Astrocyte (in vitro differentiated cells and primary cell): ENCODE data around the gene TNRC6A. TPM values are rescaled to one million over a fixed set of nuclear protein-coding genes. Genes with fewer than 3 reads are reported as not detected.

Experiments used
- DNase-seq: peaks from one replicate; pipeline ENCODE4 v3.0.0-alpha.2; 2010; ENCODE audit warnings: low read depth
- FAIRE-seq: peaks from 2 replicates; lab custom pipeline; 2011; peaks lifted over from hg19 to GRCh38; lab: Jason Lieb, UNC
- H2AFZ ChIP-seq: 2 replicates; pipeline ENCODE4 v1.6.0; 2012; ENCODE audit warnings: low read depth, low read length, inconsistent platforms
- H3K27ac ChIP-seq: 2 replicates; pipeline ENCODE4 v1.5.1; 2011; ENCODE audit warnings: low read depth, low read length, inconsistent platforms
- H3K27me3 ChIP-seq: 2 replicates; pipeline ENCODE4 v1.6.0; 2011; ENCODE audit warnings: low read length, inconsistent platforms; ENCODE audit not compliant: insufficient read depth
- H3K36me3 ChIP-seq: 2 replicates; pipeline ENCODE4 v1.5.1; 2011; ENCODE audit warnings: low read length, inconsistent platforms; ENCODE audit not compliant: insufficient read depth
- H3K4me1 ChIP-seq: 2 replicates; pipeline ENCODE4 v1.5.1; 2011; ENCODE audit warnings: low read length, inconsistent platforms; ENCODE audit not compliant: insufficient read depth
- H3K4me2 ChIP-seq: 2 replicates; pipeline ENCODE4 v1.6.0; 2012; ENCODE audit warnings: low read length, inconsistent platforms
- H3K4me3 ChIP-seq: 2 replicates; pipeline ENCODE4 v1.5.1; 2011; ENCODE audit warnings: low read depth, mild to moderate bottlenecking, low read length, inconsistent platforms; ENCODE audit not compliant: insufficient read depth
- H3K79me2 ChIP-seq: 2 replicates; pipeline ENCODE4 v1.6.0; 2012; ENCODE audit warnings: mild to moderate bottlenecking, low read length, inconsistent platforms; ENCODE audit not compliant: insufficient read depth
- H3K9ac ChIP-seq: 2 replicates; pipeline ENCODE4 v1.6.0; 2012; ENCODE audit warnings: mild to moderate bottlenecking, low read length, inconsistent platforms
- H3K9me3 ChIP-seq: 2 replicates; pipeline ENCODE4 v1.5.1; 2012; ENCODE audit warnings: low read depth, mild to moderate bottlenecking, low read length, inconsistent platforms; ENCODE audit not compliant: insufficient read depth
- H4K20me1 ChIP-seq: 2 replicates; pipeline ENCODE4 v1.6.0; 2012; ENCODE audit warnings: low read length, inconsistent platforms; ENCODE audit not compliant: insufficient read depth
- H3K27ac Mint-ChIP-seq: one replicate; pipeline ENCODE4 v1.8.0; 2021; ENCODE audit warnings: mild to moderate bottlenecking, mixed read lengths; ENCODE audit not compliant: unreplicated experiment
- H3K27me3 Mint-ChIP-seq: one replicate; pipeline ENCODE4 v1.8.0; 2021; ENCODE audit warnings: low read depth, mixed read lengths; ENCODE audit not compliant: unreplicated experiment
- H3K36me3 Mint-ChIP-seq: one replicate; pipeline ENCODE4 v1.8.0; 2021; ENCODE audit warnings: low read depth, mixed read lengths; ENCODE audit not compliant: unreplicated experiment
- H3K4me1 Mint-ChIP-seq: one replicate; pipeline ENCODE4 v1.8.0; 2021; ENCODE audit warnings: low read depth, mixed read lengths; ENCODE audit not compliant: unreplicated experiment
- H3K4me3 Mint-ChIP-seq: one replicate; pipeline ENCODE4 v1.8.0; 2021; ENCODE audit warnings: mild to moderate bottlenecking, moderate library complexity, mixed read lengths; ENCODE audit not compliant: unreplicated experiment
- H3K9me3 Mint-ChIP-seq: one replicate; pipeline ENCODE4 v1.8.0; 2021; ENCODE audit warnings: mild to moderate bottlenecking, mixed read lengths; ENCODE audit not compliant: unreplicated experiment
- CTCF ChIP-seq: IDR thresholded peaks from 2 replicates; pipeline ENCODE4 v1.5.1; 2011; ENCODE audit warnings: low read depth, mild to moderate bottlenecking, inconsistent platforms, low read length, moderate library complexity; ENCODE audit not compliant: insufficient read depth
- EZH2 ChIP-seq: IDR thresholded peaks from 2 replicates; pipeline ENCODE4 v1.6.1; 2012; ENCODE audit warnings: mild to moderate bottlenecking, low read length, inconsistent platforms; ENCODE audit not compliant: insufficient read depth
- total RNA-seq: library from RNA; stranded (reverse); gene quantifications from 2 replicates; pipeline ENCODE4 v1.2.1, GENCODE V29; 2021

Gene TNRC6A
- total RNA-seq, 1 donor from 2014 or later: 51.1 TPM

DNA sequence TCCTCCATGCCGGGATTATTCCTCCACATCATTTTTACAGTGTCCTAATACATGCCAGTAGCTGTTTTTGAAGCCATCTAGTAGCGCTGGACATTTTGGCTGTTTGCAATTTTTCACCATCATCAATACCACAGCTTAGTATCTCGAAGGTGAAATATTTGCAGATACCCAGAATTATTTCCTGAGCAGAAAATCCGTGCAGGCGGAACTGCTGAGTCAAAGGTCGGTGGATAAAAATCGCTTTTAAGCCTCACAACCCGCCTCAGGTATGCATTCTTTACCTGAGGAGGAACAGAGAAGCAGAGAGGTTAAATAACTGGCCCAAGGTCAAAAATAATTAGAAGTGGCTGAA, 584 bp upstream of the TNRC6A start:
- Histone ChIP-seq H3K4me3 (peak overlapping the region; percentile 93), H3K36me3 (peaks cover 13% of the 10 kb centered on the region), H3K4me2 (peak overlapping the region; percentile 85), H3K27me3 (no peaks in the 10 kb centered on the region), H2AFZ (peak overlapping the region; percentile 83), H3K79me2 (peaks cover 38% of the 10 kb centered on the region), H4K20me1 (peaks cover 36% of the 10 kb centered on the region), H3K4me1 (peaks cover 15% of the 10 kb centered on the region), H3K9ac (peak overlapping the region; percentile 94), H3K27ac (peak overlapping the region; percentile 90), H3K9me3 (no peaks in the 10 kb centered on the region)
- Mint-ChIP-seq H3K4me3 (peak overlapping the region; percentile 92), H3K9me3 (no peaks in the 10 kb centered on the region), H3K27ac (peak overlapping the region; percentile 87), H3K27me3 (no peaks in the 10 kb centered on the region), H3K4me1 (peaks cover 16% of the 10 kb centered on the region), H3K36me3 (peaks cover 6% of the 10 kb centered on the region)
- no peak for TF ChIP-seq CTCF
- no peak for TF ChIP-seq EZH2
- DNase-seq (no peak), FAIRE-seq (no peak)

- H3K4me2 ChIP-seq: peak overlapping the region; percentile 94
- peaks cover 16% of the 10 kb centered on the region for H3K4me1 Mint-ChIP-seq
- peak overlapping the region; percentile 98 for H3K4me3 Mint-ChIP-seq
- H3K4me1 ChIP-seq: peaks cover 15% of the 10 kb centered on the region
- H3K27me3 Mint-ChIP-seq: no peaks in the 10 kb centered on the region
- H4K20me1 ChIP-seq: peaks cover 50% of the 10 kb centered on the region
- no peaks in the 10 kb centered on the region for H3K9me3 ChIP-seq
- peak overlapping the region; percentile 73 for H2AFZ ChIP-seq
- no peak for TF ChIP-seq EZH2
- no peak for TF ChIP-seq CTCF
- H3K9ac ChIP-seq: peak overlapping the region; percentile 94
- no peaks in the 10 kb centered on the region for H3K27me3 ChIP-seq
- FAIRE-seq (no peak), DNase-seq (no peak)
- peaks cover 52% of the 10 kb centered on the region for H3K79me2 ChIP-seq
- H3K36me3 Mint-ChIP-seq: peaks cover 6% of the 10 kb centered on the region
- H3K27ac ChIP-seq: peak overlapping the region; percentile 90
- H3K9me3 Mint-ChIP-seq: no peaks in the 10 kb centered on the region
- H3K36me3 ChIP-seq: peaks cover 13% of the 10 kb centered on the region
- H3K4me3 ChIP-seq: peak overlapping the region; percentile 93
- H3K27ac Mint-ChIP-seq: peak overlapping the region; percentile 98
These were observed 732 bp downstream of the TNRC6A start for GRCh38 chr16:24729951-24730815.

DNA sequence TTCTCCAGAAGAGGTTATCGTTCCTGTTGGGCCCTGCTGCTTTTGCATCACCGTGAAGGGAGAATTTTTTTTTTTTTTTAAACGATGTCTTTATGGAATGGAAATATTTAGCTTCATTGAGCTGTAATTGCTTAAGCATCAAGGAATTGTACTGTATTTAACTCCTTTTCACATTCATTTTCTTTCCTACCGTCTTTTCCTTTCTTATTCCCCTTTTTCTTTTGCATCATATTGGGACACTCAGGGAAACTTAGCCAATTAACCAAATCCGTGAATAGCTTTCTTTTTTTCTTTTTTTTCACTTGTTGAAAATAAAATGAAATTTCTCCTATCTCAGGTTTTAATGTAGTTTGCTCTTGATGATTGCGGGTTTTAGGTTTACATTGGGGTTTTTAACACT, 1.5 kb downstream of the TNRC6A start:
- Mint-ChIP-seq H3K4me1 (peaks cover 16% of the 10 kb centered on the region), H3K27ac (peak overlapping the region; percentile 79)

More for the DNA sequence above, 1.5 kb downstream of the TNRC6A start:
- no peaks in the 10 kb centered on the region for H3K27me3 ChIP-seq
- H3K36me3 ChIP-seq: peaks cover 13% of the 10 kb centered on the region
- FAIRE-seq (no peak), DNase-seq (no peak)
- peaks cover 56% of the 10 kb centered on the region for H4K20me1 ChIP-seq
- H3K9me3 Mint-ChIP-seq: no peaks in the 10 kb centered on the region
- peak overlapping the region; percentile 94 for H3K9ac ChIP-seq
- H3K27ac ChIP-seq: no peak overlapping the region
- peak overlapping the region; percentile 93 for H3K4me3 ChIP-seq
- peak overlapping the region; percentile 94 for H3K4me2 ChIP-seq
- H3K36me3 Mint-ChIP-seq: peaks cover 6% of the 10 kb centered on the region
- H3K27me3 Mint-ChIP-seq: no peaks in the 10 kb centered on the region
- H3K4me3 Mint-ChIP-seq: peak overlapping the region; percentile 98
- no peaks in the 10 kb centered on the region for H3K9me3 ChIP-seq
- peaks cover 15% of the 10 kb centered on the region for H3K4me1 ChIP-seq
- H3K79me2 ChIP-seq: peaks cover 59% of the 10 kb centered on the region
- TF ChIP-seq EZH2 (no peak), CTCF (no peak)
- H2AFZ ChIP-seq: no peak overlapping the region
